Cardiac muscle cell (in vitro differentiated cells and primary cell): Measurements from ENCODE around the gene CHRNA7. TPM values are rescaled to one million over a fixed set of nuclear protein-coding genes. Genes with fewer than 3 reads are reported as not detected.

Experiments used
- DNase-seq, 2 donors: peaks; one replicate each; pipeline versions ENCODE4 v3.0.0 to v3.0.0-alpha.2; 2010 to 2017; ENCODE audit warnings: low read depth in 1 of 2, low spot score in 1 of 2
- H3K27ac ChIP-seq: fragments of 200-600 bp; sonication (generic); 2 replicates; pipeline ENCODE4 v1.5.1; 2016
- H3K27me3 ChIP-seq: fragments of 200-600 bp; sonication (generic); 2 replicates; pipeline ENCODE4 v1.6.0; 2016; ENCODE audit warnings: control low read depth
- H3K36me3 ChIP-seq: fragments of 200-600 bp; sonication (generic); 2 replicates; pipeline ENCODE4 v1.5.1; 2016; ENCODE audit warnings: control low read depth
- H3K4me1 ChIP-seq: fragments of 200-600 bp; sonication (generic); 2 replicates; pipeline ENCODE4 v1.8.1; 2017; ENCODE audit warnings: low read depth, mild to moderate bottlenecking, mixed run types
- H3K4me3 ChIP-seq: fragments of 200-600 bp; sonication (generic); 2 replicates; pipeline ENCODE4 v1.5.1; 2016; ENCODE audit warnings: mild to moderate bottlenecking
- H3K9me3 ChIP-seq: fragments of 200-600 bp; sonication (generic); 2 replicates; pipeline ENCODE4 v1.5.1; 2017; ENCODE audit warnings: low read depth, mild to moderate bottlenecking, control low read depth
- CTCF ChIP-seq: IDR thresholded peaks from 2 replicates; pipeline ENCODE4 v1.5.1; 2012; ENCODE audit warnings: low read depth, mild to moderate bottlenecking, low read length
- polyA plus RNA-seq: library from polyadenylated mRNA; unstranded; fragments of >200 nt; fragmentation: Nextera tagmentation; extraction: Ambion mirVana; gene quantifications from 2 replicates; pipeline ENCODE4 v1.2.1, GENCODE V29; 2016
- total RNA-seq: library from RNA; depleted of rRNA; stranded (reverse); fragments of >200 nt; gene quantifications from 2 replicates; pipeline ENCODE4 v1.2.3, GENCODE V29; 2016

The CHRNA7 gene
- total and polyA plus RNA-seq, 2 experiments from 2014 or later: 4.1 to 7.7 TPM

GRCh38 chr15:32121384-32121695, 91.0 kb downstream of the CHRNA7 start:
- Histone ChIP-seq H3K27ac (no peak overlapping the region), H3K27me3 (no peaks in the 10 kb centered on the region), H3K4me3 (no peak overlapping the region), H3K36me3 (no peaks in the 10 kb centered on the region), H3K4me1 (peaks cover 15% of the 10 kb centered on the region), H3K9me3 (no peaks in the 10 kb centered on the region)
- DNase-seq: no peak
- TF ChIP-seq CTCF: no peak

- no peak for TF ChIP-seq CTCF
- peaks cover 15% of the 10 kb centered on the region for H3K4me1 ChIP-seq
- H3K36me3 ChIP-seq: no peaks in the 10 kb centered on the region
- no peak for DNase-seq
- H3K9me3 ChIP-seq: no peaks in the 10 kb centered on the region
- H3K4me3 ChIP-seq: no peak overlapping the region
- H3K27ac ChIP-seq: no peak overlapping the region
- no peaks in the 10 kb centered on the region for H3K27me3 ChIP-seq
Measured at GRCh38 chr15:32122013-32122412, 91.7 kb downstream of the CHRNA7 start.

GRCh38 chr15:32123473-32123872, 93.2 kb downstream of the CHRNA7 start:
- Histone ChIP-seq H3K9me3 (no peaks in the 10 kb centered on the region), H3K27me3 (no peaks in the 10 kb centered on the region), H3K27ac (no peak overlapping the region), H3K4me3 (no peak overlapping the region), H3K36me3 (no peaks in the 10 kb centered on the region), H3K4me1 (peaks cover 15% of the 10 kb centered on the region)
- no peak for TF ChIP-seq CTCF
- DNase-seq: no peak

GRCh38 chr15:32124726-32125125, 94.4 kb downstream of the CHRNA7 start:
- no peaks in the 10 kb centered on the region for H3K27me3 ChIP-seq
- H3K27ac ChIP-seq: no peak overlapping the region
- no peaks in the 10 kb centered on the region for H3K9me3 ChIP-seq
- DNase-seq: no peak
- TF ChIP-seq CTCF: no peak
- H3K4me3 ChIP-seq: no peak overlapping the region
- no peaks in the 10 kb centered on the region for H3K36me3 ChIP-seq
- peaks cover 8% of the 10 kb centered on the region for H3K4me1 ChIP-seq

- no peak for TF ChIP-seq CTCF
- DNase-seq: no peak
- Histone ChIP-seq H3K4me3 (no peak overlapping the region), H3K9me3 (no peaks in the 10 kb centered on the region), H3K27me3 (no peaks in the 10 kb centered on the region), H3K4me1 (peaks cover 8% of the 10 kb centered on the region), H3K27ac (no peak overlapping the region), H3K36me3 (no peaks in the 10 kb centered on the region)
Measured at GRCh38 chr15:32125595-32125994, 95.3 kb downstream of the CHRNA7 start.

- no peak overlapping the region for H3K27ac ChIP-seq
- H3K27me3 ChIP-seq: no peaks in the 10 kb centered on the region
- H3K4me1 ChIP-seq: peaks cover 8% of the 10 kb centered on the region
- no peaks in the 10 kb centered on the region for H3K36me3 ChIP-seq
- H3K9me3 ChIP-seq: no peaks in the 10 kb centered on the region
- H3K4me3 ChIP-seq: no peak overlapping the region
- no peak for DNase-seq
- TF ChIP-seq CTCF: no peak
Measured at GRCh38 chr15:32129815-32130214, 99.5 kb downstream of the CHRNA7 start.
